ENCODE results near the gene FKBP8.

Gene FKBP8

GRCh38 chr19:18493440-18494266, 49.7 kb downstream of the FKBP8 start:
- H3K9me3 ChIP-seq (ENCODE audit: control extremely low read depth in 1 of 5, control insufficient read depth in 4 of 5, insufficient read depth in 2 of 5, low read depth in 1 of 5, low read length in 4 of 5), result no peaks in the 10 kb centered on the region
- POLR2A ChIA-PET, result no interaction called here
- 94% methylated on average over 10 of the region's 13 CpGs for WGBS (ENCODE audit: insufficient coverage)
- no peak for DNase-seq
- no peaks in the 10 kb centered on the region for H3K27me3 ChIP-seq (replicated peaks in 2 of 5; ENCODE audit: control insufficient read depth in 4 of 5, insufficient read depth in 5 of 5, low read length in 4 of 5)
- no peak overlapping the region for H3K27ac ChIP-seq (ENCODE audit: insufficient read depth in 1 of 2, low read depth in 1 of 2, low read length in 2 of 2, poor library complexity in 1 of 2, severe bottlenecking in 2 of 2)
- H3K4me3 ChIP-seq (ENCODE audit: control insufficient read depth in 1 of 7, extremely low read depth in 1 of 7, insufficient read depth in 4 of 7, low read depth in 2 of 7, low read length in 6 of 7), result no peak overlapping the region
- CTCF ChIA-PET, result interaction anchor here (1.4 to 3.1 kb wide), 2 partner anchors 11 to 27 kb away, joined by 6 to 9 read pairs; no protein-coding TSS in a partner anchor
- H3K36me3 ChIP-seq (ENCODE audit: control insufficient read depth in 4 of 4, insufficient read depth in 4 of 4, low read length in 3 of 4), result peaks cover 0 to 7% (median 0%) of the 10 kb centered on the region in 4 experiments
- peaks cover 0 to 31% (median 29%) of the 10 kb centered on the region in 4 experiments for H3K4me1 ChIP-seq (ENCODE audit: control extremely low read depth in 1 of 4, control insufficient read depth in 4 of 4, insufficient read depth in 4 of 4, low read length in 3 of 4)

- Histone ChIP-seq H3K9me3 (ENCODE audit: control extremely low read depth in 1 of 5, control insufficient read depth in 4 of 5, insufficient read depth in 2 of 5, low read depth in 1 of 5, low read length in 4 of 5) (no peaks in the 10 kb centered on the region), H3K36me3 (ENCODE audit: control insufficient read depth in 4 of 4, insufficient read depth in 4 of 4, low read length in 3 of 4) (peaks cover 0 to 7% (median 1%) of the 10 kb centered on the region in 4 experiments), H3K27me3 (replicated peaks in 2 of 5; ENCODE audit: control insufficient read depth in 4 of 5, insufficient read depth in 5 of 5, low read length in 4 of 5) (no peaks in the 10 kb centered on the region), H3K27ac (ENCODE audit: insufficient read depth in 1 of 2, low read depth in 1 of 2, low read length in 2 of 2, poor library complexity in 1 of 2, severe bottlenecking in 2 of 2) (no peak overlapping the region), H3K4me1 (ENCODE audit: control extremely low read depth in 1 of 4, control insufficient read depth in 4 of 4, insufficient read depth in 4 of 4, low read length in 3 of 4) (peaks cover 0 to 37% (median 28%) of the 10 kb centered on the region in 4 experiments), H3K4me3 (ENCODE audit: control insufficient read depth in 1 of 7, extremely low read depth in 1 of 7, insufficient read depth in 4 of 7, low read depth in 2 of 7, low read length in 6 of 7) (no peak overlapping the region)
- ChIA-PET POLR2A (interaction anchor here (0.7 kb wide), 1 partner anchor 298 kb away, joined by 3 read pairs; no protein-coding TSS in a partner anchor), CTCF (interaction anchor here (0.7 to 3.1 kb wide), 11 partner anchors 8 to 95 kb away, joined by 3 to 9 read pairs (median 3); partner anchors contain the start of gene UBA52)
- whole genome bisulfite sequencing (ENCODE audit: insufficient coverage), result 97% methylated on average over 11 of the region's 15 CpGs
- DNase-seq, result no peak
Observed at GRCh38 chr19:18491995-18492953, 51.1 kb downstream of the FKBP8 start.

GRCh38 chr19:18490728-18491127, 52.6 kb downstream of the FKBP8 start:
- WGBS (ENCODE audit: insufficient coverage), result 92% methylated on average over 5 of the region's 6 CpGs
- CTCF ChIA-PET, result interaction anchor here (0.5 to 3.7 kb wide), 6 partner anchors 20 to 185 kb away, joined by 3 to 25 read pairs (median 4); partner anchors contain the start of gene ELL
- Histone ChIP-seq H3K27ac (ENCODE audit: insufficient read depth in 1 of 2, low read depth in 1 of 2, low read length in 2 of 2, poor library complexity in 1 of 2, severe bottlenecking in 2 of 2) (no peak overlapping the region), H3K4me1 (ENCODE audit: control extremely low read depth in 1 of 4, control insufficient read depth in 4 of 4, insufficient read depth in 4 of 4, low read length in 3 of 4) (peaks cover 0 to 26% (median 20%) of the 10 kb centered on the region in 4 experiments), H3K27me3 (replicated peaks in 2 of 5; ENCODE audit: control insufficient read depth in 4 of 5, insufficient read depth in 5 of 5, low read length in 4 of 5) (no peaks in the 10 kb centered on the region), H3K36me3 (ENCODE audit: control insufficient read depth in 4 of 4, insufficient read depth in 4 of 4, low read length in 3 of 4) (peaks cover 0 to 7% (median 2%) of the 10 kb centered on the region in 4 experiments), H3K9me3 (ENCODE audit: control extremely low read depth in 1 of 5, control insufficient read depth in 4 of 5, insufficient read depth in 2 of 5, low read depth in 1 of 5, low read length in 4 of 5) (no peaks in the 10 kb centered on the region), H3K4me3 (ENCODE audit: control insufficient read depth in 1 of 7, extremely low read depth in 1 of 7, insufficient read depth in 4 of 7, low read depth in 2 of 7, low read length in 6 of 7) (no peak overlapping the region)
- POLR2A ChIA-PET, result no interaction called here
- DNase-seq, result no peak

- Histone ChIP-seq H3K36me3 (ENCODE audit: control insufficient read depth in 4 of 4, insufficient read depth in 4 of 4, low read length in 3 of 4) (peaks cover 0 to 7% (median 2%) of the 10 kb centered on the region in 4 experiments), H3K27ac (ENCODE audit: insufficient read depth in 1 of 2, low read depth in 1 of 2, low read length in 2 of 2, poor library complexity in 1 of 2, severe bottlenecking in 2 of 2) (no peak overlapping the region), H3K4me1 (ENCODE audit: control extremely low read depth in 1 of 4, control insufficient read depth in 4 of 4, insufficient read depth in 4 of 4, low read length in 3 of 4) (peaks cover 0 to 17% (median 12%) of the 10 kb centered on the region in 4 experiments), H3K4me3 (ENCODE audit: control insufficient read depth in 1 of 7, extremely low read depth in 1 of 7, insufficient read depth in 4 of 7, low read depth in 2 of 7, low read length in 6 of 7) (no peak overlapping the region), H3K27me3 (replicated peaks in 2 of 5; ENCODE audit: control insufficient read depth in 4 of 5, insufficient read depth in 5 of 5, low read length in 4 of 5) (no peaks in the 10 kb centered on the region), H3K9me3 (ENCODE audit: control extremely low read depth in 1 of 5, control insufficient read depth in 4 of 5, insufficient read depth in 2 of 5, low read depth in 1 of 5, low read length in 4 of 5) (no peaks in the 10 kb centered on the region)
- CTCF ChIA-PET, result interaction anchor here (0.9 to 4.6 kb wide), 7 partner anchors 8 to 316 kb away, joined by 3 to 25 read pairs (median 5); partner anchors contain the start of gene ELL
- 90% methylated on average over 8 of the region's 14 CpGs for WGBS (ENCODE audit: insufficient coverage)
- DNase-seq, result no peak
- POLR2A ChIA-PET, result interaction anchor here (1.0 kb wide), 1 partner anchor 68 kb away, joined by 3 read pairs; the partner anchor contains the start of gene KXD1
Observed at GRCh38 chr19:18489627-18490184, 53.7 kb downstream of the FKBP8 start.

GRCh38 chr19:18488838-18489626, 54.3 kb downstream of the FKBP8 start:
- H3K4me1 ChIP-seq (ENCODE audit: control extremely low read depth in 1 of 4, control insufficient read depth in 4 of 4, insufficient read depth in 4 of 4, low read length in 3 of 4), result peaks cover 0 to 18% (median 6%) of the 10 kb centered on the region in 4 experiments

GRCh38 chr19:18488403-18488723, 55.0 kb downstream of the FKBP8 start:
- WGBS (ENCODE audit: insufficient coverage), result 100% methylated on average over 6 of the region's 6 CpGs
- CTCF ChIA-PET, result interaction anchor here (0.6 to 4.6 kb wide), 10 partner anchors 8 to 160 kb away, joined by 3 to 25 read pairs (median 5); partner anchors contain the start of gene ELL
- no peak overlapping the region for H3K4me3 ChIP-seq (ENCODE audit: control insufficient read depth in 1 of 7, extremely low read depth in 1 of 7, insufficient read depth in 4 of 7, low read depth in 2 of 7, low read length in 6 of 7)
- POLR2A ChIA-PET, result no interaction called here
- H3K4me1 ChIP-seq (ENCODE audit: control extremely low read depth in 1 of 4, control insufficient read depth in 4 of 4, insufficient read depth in 4 of 4, low read length in 3 of 4), result peaks cover 0 to 24% (median 4%) of the 10 kb centered on the region in 4 experiments
- no peaks in the 10 kb centered on the region for H3K9me3 ChIP-seq (ENCODE audit: control extremely low read depth in 1 of 5, control insufficient read depth in 4 of 5, insufficient read depth in 2 of 5, low read depth in 1 of 5, low read length in 4 of 5)
- DNase-seq, result peak; percentile 35 to 60 (median 57)
- no peaks in the 10 kb centered on the region for H3K27me3 ChIP-seq (replicated peaks in 2 of 5; ENCODE audit: control insufficient read depth in 4 of 5, insufficient read depth in 5 of 5, low read length in 4 of 5)
- H3K36me3 ChIP-seq (ENCODE audit: control insufficient read depth in 4 of 4, insufficient read depth in 4 of 4, low read length in 3 of 4), result peaks cover 0 to 5% (median 2%) of the 10 kb centered on the region in 4 experiments
- no peak overlapping the region for H3K27ac ChIP-seq (ENCODE audit: insufficient read depth in 1 of 2, low read depth in 1 of 2, low read length in 2 of 2, poor library complexity in 1 of 2, severe bottlenecking in 2 of 2)

More at GRCh38 chr19:18488838-18489626, 54.3 kb downstream of the FKBP8 start:
- Histone ChIP-seq H3K27me3 (replicated peaks in 2 of 5; ENCODE audit: control insufficient read depth in 4 of 5, insufficient read depth in 5 of 5, low read length in 4 of 5) (no peaks in the 10 kb centered on the region), H3K36me3 (ENCODE audit: control insufficient read depth in 4 of 4, insufficient read depth in 4 of 4, low read length in 3 of 4) (peaks cover 0 to 7% (median 2%) of the 10 kb centered on the region in 4 experiments), H3K27ac (ENCODE audit: insufficient read depth in 1 of 2, low read depth in 1 of 2, low read length in 2 of 2, poor library complexity in 1 of 2, severe bottlenecking in 2 of 2) (no peak overlapping the region), H3K4me3 (ENCODE audit: control insufficient read depth in 1 of 7, extremely low read depth in 1 of 7, insufficient read depth in 4 of 7, low read depth in 2 of 7, low read length in 6 of 7) (no peak overlapping the region), H3K9me3 (ENCODE audit: control extremely low read depth in 1 of 5, control insufficient read depth in 4 of 5, insufficient read depth in 2 of 5, low read depth in 1 of 5, low read length in 4 of 5) (no peaks in the 10 kb centered on the region)
- CTCF ChIA-PET, result interaction anchor here (0.6 to 4.6 kb wide), 13 partner anchors 8 to 317 kb away, joined by 3 to 25 read pairs (median 4); partner anchors contain the start of gene ELL
- POLR2A ChIA-PET, result interaction anchor here (1.0 kb wide), 1 partner anchor 68 kb away, joined by 3 read pairs; the partner anchor contains the start of gene KXD1
- DNase-seq, result peak; percentile 19 to 35 (median 35)
- 86% methylated on average over 21 of the region's 22 CpGs for WGBS (ENCODE audit: insufficient coverage)
